ENCODE measurements around the gene ESRP2.

The ESRP2 gene

DNA sequence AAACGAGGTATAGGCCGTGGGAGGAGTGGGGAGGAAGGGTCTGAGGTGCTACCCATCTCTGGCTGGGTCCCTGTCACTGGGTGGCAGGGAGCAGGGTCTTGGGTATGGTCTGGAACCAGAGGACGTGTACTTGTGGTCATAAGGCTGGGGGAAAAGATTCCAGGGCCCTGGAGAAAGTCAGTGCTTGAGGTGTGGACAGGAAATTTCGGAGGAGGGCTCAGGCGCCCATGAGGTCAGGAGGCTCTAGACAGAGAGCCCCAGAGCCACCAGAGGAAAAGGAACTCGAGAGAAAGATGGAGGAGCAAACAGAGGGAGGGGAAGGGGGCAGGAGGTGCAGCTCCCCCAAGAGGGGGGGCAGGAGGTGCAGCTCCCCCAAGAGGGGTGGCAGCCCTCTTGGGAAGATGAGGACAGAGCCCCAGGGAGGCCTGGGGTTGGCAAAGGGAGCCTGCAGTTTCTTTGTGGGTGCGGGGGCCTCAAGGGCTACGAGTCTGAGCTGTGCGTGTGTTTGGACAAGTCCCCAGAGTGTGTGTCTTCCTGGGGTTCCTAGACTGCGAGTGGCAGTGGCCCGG, 27.7 kb upstream of the ESRP2 start:
- no peak for DNase-seq

DNA sequence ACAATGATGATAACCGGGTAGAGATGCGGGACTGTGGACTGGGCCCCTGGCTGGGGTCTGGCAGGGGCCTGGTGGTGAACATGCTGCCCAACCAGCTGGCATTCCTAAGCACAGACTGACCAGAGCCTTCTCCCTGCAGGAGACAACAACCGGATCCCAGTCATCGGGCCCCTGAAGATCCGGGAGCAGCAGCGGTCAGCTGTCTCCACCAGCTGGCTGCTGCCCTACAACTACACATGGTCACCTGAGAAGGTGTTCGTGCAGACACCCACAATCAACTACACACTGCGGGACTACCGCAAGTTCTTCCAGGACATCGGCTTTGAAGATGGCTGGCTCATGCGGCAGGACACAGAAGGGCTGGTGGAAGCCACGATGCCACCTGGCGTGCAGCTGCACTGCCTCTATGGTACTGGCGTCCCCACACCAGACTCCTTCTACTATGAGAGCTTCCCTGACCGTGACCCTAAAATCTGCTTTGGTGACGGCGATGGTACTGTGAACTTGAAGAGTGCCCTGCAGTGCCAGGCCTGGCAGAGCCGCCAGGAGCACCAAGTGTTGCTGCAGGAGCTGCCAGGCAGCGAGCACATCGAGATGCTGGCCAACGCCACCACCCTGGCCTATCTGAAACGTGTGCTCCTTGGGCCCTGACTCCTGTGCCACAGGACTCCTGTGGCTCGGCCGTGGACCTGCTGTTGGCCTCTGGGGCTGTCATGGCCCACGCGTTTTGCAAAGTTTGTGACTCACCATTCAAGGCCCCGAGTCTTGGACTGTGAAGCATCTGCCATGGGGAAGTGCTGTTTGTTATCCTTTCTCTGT, 23.3 kb upstream of the ESRP2 start:
- DNase-seq: no peak

DNA sequence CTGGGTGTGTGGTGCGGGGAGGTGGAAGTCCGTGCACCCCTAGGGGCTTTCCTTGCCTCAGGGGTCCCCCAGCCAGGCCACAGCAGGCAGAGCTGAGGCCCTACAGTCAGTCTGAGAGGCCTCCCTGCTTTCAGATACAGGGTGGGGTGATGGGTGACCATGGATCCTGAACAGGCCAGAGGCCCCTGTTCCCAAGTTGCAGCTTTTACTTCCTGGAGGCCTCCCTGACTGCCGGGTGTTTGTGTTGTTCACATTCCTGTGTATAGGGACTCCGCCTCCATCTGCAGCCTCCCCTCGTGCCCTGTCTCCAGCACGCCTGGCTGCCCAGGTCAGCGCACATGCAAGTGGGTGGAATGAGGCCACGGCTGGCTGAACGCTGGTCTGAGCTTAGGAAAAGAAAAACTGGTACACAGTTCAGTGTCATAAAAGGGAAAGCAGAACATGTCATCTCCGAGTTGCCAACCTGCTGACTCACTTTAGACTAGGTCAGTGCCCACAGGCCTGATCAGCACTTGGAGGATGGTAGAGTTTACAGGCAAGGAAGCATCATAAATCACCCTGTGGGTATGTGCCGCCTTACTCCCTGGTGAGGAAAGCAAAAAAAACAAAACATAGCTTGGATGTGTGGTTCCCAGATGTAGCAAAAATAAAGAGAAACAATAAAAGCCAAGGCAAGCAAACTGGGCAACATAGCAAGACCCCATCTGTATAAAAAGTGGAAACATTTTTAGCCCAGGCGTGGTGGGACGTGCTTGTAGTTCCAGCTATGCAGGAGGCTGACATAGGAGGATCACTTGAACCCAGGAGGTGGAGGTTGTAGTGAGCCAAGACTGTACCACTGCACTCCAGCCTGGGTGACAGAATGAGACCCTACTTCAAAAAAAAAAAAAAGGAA, 22.2 kb upstream of the ESRP2 start:
- DNase-seq: no peak

DNA sequence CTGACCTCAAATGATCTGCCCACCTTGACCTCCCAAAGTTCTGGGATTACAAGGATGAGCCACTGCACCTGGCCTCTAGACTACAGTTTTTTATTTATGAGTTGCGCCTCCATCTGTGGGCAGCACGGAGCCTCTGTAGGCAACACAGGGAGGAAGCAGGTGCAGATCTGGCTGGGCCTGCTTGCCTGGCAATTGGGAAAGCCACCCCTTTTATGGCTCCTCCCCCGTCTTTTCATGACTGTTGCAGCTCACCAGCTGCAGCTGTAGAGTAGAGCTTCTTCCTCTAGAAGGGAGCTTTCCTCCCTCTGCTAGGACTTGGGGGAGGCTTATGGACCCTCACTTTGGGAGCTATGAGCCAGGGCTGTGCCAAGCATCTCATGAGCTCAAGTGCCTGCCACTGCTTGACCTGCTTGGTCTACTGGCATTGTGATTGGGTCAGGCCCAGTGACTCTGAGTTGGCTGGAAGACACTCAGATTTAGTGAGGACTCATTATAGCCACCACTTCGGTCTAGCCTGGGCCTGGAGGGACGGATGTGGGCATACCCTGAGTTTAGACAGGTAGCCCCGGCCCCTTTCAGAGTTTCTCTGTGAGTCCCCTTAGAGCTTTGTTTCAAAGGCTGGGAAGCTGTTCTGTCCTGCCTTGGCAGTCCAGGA, 21.5 kb upstream of the ESRP2 start:
- no peak for DNase-seq

DNA sequence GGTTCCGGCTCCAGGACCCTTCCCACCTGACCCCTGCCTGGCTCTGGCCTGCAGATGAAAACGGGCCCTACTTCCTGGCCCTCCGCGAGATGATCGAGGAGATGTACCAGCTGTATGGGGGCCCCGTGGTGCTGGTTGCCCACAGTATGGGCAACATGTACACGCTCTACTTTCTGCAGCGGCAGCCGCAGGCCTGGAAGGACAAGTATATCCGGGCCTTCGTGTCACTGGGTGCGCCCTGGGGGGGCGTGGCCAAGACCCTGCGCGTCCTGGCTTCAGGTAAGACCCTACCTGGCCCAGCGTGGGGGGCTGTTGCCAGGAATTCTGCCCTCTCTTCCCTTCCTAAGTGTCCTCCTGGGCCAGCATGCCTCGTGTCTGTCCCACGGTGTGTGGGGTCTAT, 19.8 kb upstream of the ESRP2 start:
- DNase-seq: no peak

- DNase-seq: no peak
Measured at GRCh38 chr16:68253721-68254120, 17.8 kb upstream of the ESRP2 start.

GRCh38 chr16:68252383-68252782, 16.5 kb upstream of the ESRP2 start:
- DNase-seq: no peak

DNA sequence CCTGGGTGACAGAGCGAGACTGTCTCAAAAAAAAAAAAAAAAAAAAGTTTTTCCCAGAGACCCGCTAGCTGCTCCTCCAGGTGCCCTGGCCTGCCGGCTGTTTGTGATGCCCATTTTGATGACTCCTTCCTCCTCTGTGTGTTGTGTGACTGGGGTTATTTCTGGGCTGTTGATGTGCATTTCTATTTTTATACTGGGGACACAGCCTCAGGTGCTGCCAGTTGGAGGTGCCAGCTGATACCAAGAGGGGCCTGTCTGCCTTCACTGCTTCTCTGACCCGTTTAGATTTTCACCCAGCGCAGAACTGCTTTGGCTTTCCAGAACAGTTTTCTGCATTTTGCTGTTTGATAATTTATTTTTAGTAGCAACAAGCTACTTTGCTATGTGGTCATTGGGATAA, 15.9 kb upstream of the ESRP2 start:
- no peak for DNase-seq

- no peak for DNase-seq
Measured at GRCh38 chr16:68250951-68251350, 15.0 kb upstream of the ESRP2 start.

GRCh38 chr16:68249371-68249770, 13.4 kb upstream of the ESRP2 start:
- DNase-seq: no peak

- no peak for DNase-seq
Measured at GRCh38 chr16:68247932-68248331, 12.0 kb upstream of the ESRP2 start.

GRCh38 chr16:68247400-68247799, 11.5 kb upstream of the ESRP2 start:
- no peak for DNase-seq

GRCh38 chr16:68246666-68247065, 10.7 kb upstream of the ESRP2 start:
- DNase-seq: no peak

- no peak for DNase-seq
Measured at GRCh38 chr16:68246121-68246520, 10.2 kb upstream of the ESRP2 start.

- no peak for DNase-seq
Measured at GRCh38 chr16:68244903-68245853, 9.3 kb upstream of the ESRP2 start, which contains the start of gene PLA2G15. Gene PLA2G15 (plus strand): TSS chr16:68245373. CDS start chr16:68245427, 54 bp downstream.

DNA sequence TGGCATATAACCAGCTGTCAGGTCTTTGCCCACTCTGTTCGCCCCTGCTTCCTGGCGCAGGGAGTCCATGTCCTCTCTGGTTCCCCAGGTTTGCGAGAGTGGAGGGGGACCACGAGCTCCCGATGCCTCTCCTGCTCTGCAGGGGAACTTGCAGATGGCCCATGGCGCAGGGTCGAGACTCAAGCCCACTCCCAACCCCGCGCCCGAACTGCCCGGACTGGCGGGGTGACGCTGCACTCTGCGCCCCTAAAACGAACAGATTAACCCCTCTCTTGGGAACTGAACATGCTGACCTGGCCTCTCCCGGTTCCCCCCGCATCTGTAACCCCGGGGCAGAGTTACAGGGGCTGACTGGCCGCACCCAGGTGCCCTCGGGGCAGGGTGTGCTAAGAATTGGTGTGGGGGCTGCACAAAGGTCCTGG, 8.6 kb upstream of the ESRP2 start:
- no peak for DNase-seq

- DNase-seq: no peak
Measured at GRCh38 chr16:68242926-68243858, 7.3 kb upstream of the ESRP2 start.

DNA sequence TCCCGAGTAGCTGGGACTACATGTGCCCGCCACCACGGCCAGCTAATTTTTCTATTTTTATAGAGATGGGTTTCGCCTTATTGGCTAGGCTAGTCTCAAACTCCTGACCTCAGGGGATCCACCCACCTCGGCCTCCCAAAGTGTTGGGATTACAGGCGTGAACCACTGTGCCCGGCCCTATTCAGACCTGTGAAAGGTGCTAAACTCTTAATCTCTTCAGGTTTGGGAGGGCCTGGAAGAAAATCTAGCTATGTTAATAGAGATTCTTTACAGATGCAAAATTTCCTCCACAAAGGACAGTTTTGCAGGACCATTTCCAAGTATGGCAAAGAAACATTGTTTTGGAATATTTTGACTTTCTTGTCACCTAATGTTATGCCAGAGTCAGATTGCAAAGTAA, 6.2 kb upstream of the ESRP2 start:
- no peak for DNase-seq

DNA sequence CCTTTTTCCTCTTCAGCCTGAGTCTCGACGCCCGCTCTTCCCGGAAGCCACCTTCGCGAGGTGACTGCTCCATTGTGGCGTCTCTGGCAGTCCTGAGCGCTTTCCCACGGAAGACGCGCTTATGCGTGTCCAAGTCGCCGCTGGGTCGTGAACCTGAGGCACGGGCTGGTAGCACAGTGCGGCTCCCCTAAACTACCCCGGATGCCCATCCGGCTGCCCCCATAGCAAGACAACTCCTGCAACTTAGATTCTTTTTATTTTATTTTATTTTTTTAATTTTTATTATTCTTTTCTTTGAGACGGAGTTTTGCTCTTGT, 2.1 kb upstream of the ESRP2 start:
- DNase-seq: no peak

GRCh38 chr16:68237243-68238028, 1.5 kb upstream of the ESRP2 start:
- DNase-seq: peak; percentile 97
